Esophagus (tissue), 2 donors: ENCODE data around the gene CHRNA3. TPM values are rescaled to one million over a fixed set of nuclear protein-coding genes. Genes with fewer than 3 reads are reported as not detected.

ENCODE experiments used
- H3K27ac ChIP-seq, 2 donors: one replicate each; pipeline ENCODE4 v1.5.1; 2013; ENCODE audit warnings: low read depth in 2 of 2, mild to moderate bottlenecking in 2 of 2, inconsistent platforms in 1 of 2, low read length in 1 of 2, moderate library complexity in 1 of 2
- H3K27me3 ChIP-seq, 2 donors: one replicate each; pipeline ENCODE4 v1.6.1; 2013; ENCODE audit warnings: low read length in 2 of 2, control low read depth in 1 of 2, mild to moderate bottlenecking in 1 of 2; ENCODE audit not compliant: insufficient read depth in 2 of 2, control insufficient read depth in 1 of 2
- H3K36me3 ChIP-seq, 2 donors: one replicate each; pipeline ENCODE4 v1.6.1; 2013; ENCODE audit warnings: low read length in 1 of 2; ENCODE audit not compliant: control insufficient read depth in 2 of 2, insufficient read depth in 2 of 2
- H3K4me1 ChIP-seq, 2 donors: one replicate each; pipeline ENCODE4 v1.6.1; 2013; ENCODE audit warnings: low read length in 1 of 2; ENCODE audit not compliant: control insufficient read depth in 2 of 2, insufficient read depth in 2 of 2
- H3K4me3 ChIP-seq, 2 donors: one replicate each; pipeline ENCODE4 v1.5.1; 2013; ENCODE audit warnings: low read length in 2 of 2, mild to moderate bottlenecking in 2 of 2, low read depth in 1 of 2, moderate library complexity in 1 of 2
- H3K9me3 ChIP-seq, 2 donors: one replicate each; pipeline ENCODE4 v1.6.1; 2013; ENCODE audit warnings: mild to moderate bottlenecking in 2 of 2, low read depth in 1 of 2, low read length in 1 of 2, moderate library complexity in 1 of 2; ENCODE audit not compliant: control insufficient read depth in 2 of 2, insufficient read depth in 1 of 2
- WGBS, 2 donors: extraction: QIAGEN DNeasy Blood & Tissue Kit; methylation state at CpG; one replicate each; pipeline ENCODE4 v1.1.7; 2013; 5-methylcytosine and 5-hydroxymethylcytosine counted together
- polyA plus RNA-seq, 2 donors: library from polyadenylated mRNA; stranded (reverse); fragments of 200-250 nt; gene quantifications; one replicate each; pipeline ENCODE4 v1.2.3, GENCODE V29; 2013
- donor health status: healthy with polysubstance abuse.
- donor health status: Bipolar disorder and iron deficiency.

CHRNA3 gene
- polyA plus RNA-seq, 2 donors, result 0.07 TPM; not detected in 1

DNA sequence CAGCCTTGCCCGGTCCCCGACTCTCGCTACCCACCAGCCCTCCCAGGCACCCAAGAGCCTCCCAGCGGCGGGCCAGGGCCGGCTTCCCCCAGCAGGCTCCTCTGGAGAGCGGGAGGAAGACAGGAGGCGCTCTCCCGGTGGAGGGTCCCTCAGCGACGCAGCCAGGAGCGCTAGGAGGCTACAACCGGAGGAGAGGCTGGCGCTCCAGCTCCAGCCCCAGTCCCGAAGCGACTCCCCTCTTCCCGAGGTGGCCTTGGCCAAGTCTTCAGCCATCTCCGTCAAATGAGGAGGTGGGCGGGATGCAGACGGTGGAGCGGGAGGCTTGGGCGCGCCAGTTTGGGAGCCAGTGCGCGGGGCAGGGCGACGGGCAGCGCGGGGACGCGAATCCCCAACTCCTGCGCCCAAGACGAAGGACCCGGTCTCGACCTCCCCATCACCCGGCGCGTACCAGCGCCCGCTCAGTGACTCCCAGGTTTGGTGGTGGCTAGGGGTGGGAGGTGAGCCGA, 722 bp downstream of the CHRNA3 start:
- Histone ChIP-seq H3K9me3 (no peaks in the 10 kb centered on the region), H3K36me3 (no peaks in the 10 kb centered on the region), H3K27me3 (peaks cover 0 to 17% of the 10 kb centered on the region in 2 donors), H3K4me3 (peak overlapping the region in 1 of 2 donors; percentile 42), H3K27ac (no peak overlapping the region), H3K4me1 (peaks cover 4 to 8% of the 10 kb centered on the region in 2 donors)
- 2% methylated on average over 40 to 41 of the region's 41 CpGs for WGBS, 2 donors

DNA sequence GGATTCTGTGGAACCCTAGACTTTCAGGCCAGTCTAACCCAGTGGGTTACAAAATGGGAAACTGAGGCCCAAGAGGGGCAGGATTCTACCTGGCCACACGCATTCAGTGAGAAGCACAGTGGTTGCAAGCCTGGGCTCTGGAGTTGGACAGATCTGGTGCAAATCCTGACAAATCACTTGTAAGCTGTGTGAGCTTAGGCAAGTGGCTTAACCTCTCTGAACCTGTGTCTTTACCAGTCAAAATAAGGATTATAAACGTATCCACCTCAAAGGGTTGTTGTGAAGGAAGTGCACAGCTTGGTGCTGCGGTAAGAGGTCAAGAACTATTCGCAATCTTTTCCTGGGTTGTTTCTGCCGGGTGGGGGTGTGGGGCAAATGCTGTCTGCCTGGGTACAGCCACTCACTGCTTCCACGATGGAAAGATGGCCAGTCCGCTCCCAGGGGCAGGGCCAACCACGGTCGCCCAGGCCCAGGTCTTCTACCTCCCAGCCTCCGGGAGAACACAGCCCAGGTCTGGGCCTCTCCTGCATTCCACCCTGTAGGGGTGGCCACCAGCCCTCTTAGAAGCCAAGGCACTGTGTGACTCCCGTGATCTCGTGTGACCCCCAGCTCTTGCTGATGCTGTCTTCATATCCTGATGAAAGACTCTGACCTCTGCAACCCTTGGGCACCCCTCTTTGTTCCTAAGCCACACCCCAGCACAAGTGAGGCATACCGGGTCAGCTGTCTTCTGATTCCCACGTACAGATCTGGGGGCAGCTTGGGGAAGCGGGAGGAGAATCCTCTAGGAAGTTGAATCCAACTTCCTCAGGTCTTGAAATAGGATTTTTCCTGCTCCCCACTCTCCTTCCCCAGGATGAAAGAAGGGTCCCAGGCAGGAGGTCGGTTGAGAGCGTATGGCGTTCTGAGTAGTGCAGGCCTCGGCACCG, 1.5 kb downstream of the CHRNA3 start:
- Histone ChIP-seq H3K27ac (no peak overlapping the region), H3K9me3 (no peaks in the 10 kb centered on the region), H3K4me3 (no peak overlapping the region), H3K27me3 (peaks cover 0 to 17% of the 10 kb centered on the region in 2 donors), H3K4me1 (peaks cover 4 to 8% of the 10 kb centered on the region in 2 donors), H3K36me3 (no peaks in the 10 kb centered on the region)
- WGBS, 2 donors, result 48 to 62% methylated on average over 20 of the region's 20 CpGs

DNA sequence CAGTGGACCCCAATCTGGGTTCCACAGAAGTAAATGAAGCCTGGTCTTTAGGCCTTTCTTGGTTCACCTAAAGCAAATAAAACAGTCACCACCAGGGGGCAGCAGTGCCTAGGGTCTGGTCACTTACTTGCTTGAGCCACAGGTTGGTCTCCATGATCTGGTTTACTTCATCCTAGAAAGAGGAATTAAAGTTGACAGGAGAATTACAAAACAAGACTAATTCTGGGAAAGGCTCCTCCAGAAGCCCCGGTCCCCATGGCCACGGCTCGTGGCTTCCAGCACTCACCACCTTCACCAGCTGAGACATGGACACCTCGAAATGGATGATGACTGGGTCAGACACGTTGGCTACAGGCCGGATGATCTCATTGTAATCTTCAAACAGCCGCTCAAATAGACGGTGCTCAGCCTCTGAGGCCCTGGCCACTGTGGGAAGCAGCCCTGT, 2.3 kb downstream of the CHRNA3 start:
- Histone ChIP-seq H3K4me1 (peaks cover 4 to 6% of the 10 kb centered on the region in 2 donors), H3K27me3 (peaks cover 0 to 17% of the 10 kb centered on the region in 2 donors), H3K36me3 (no peaks in the 10 kb centered on the region), H3K27ac (no peak overlapping the region), H3K9me3 (no peaks in the 10 kb centered on the region), H3K4me3 (no peak overlapping the region)
- 15 to 16% methylated on average over 8 of the region's 8 CpGs for WGBS, 2 donors

DNA sequence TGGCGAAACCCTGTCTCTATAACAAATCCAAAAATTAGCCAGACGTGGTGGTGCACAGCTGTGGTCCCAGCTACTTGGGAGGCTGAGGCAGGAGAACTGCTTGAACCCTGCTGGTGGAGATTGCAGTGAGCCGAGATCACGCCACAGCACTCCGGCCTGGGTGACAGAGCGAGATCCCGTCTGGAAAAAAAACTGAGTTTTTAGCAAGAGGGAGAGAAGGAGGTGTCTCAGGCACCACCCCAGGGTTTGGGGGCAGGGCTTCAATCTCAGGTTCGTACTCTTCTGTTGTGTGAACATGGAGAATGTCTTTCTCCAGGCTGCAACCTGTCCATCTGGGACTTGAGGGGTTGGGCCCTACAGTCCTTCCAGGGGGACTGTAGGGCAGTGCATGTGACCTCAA, 2.7 kb downstream of the CHRNA3 start:
- Histone ChIP-seq H3K4me1 (peaks cover 4 to 6% of the 10 kb centered on the region in 2 donors), H3K4me3 (no peak overlapping the region), H3K27ac (no peak overlapping the region), H3K27me3 (peaks cover 0 to 17% of the 10 kb centered on the region in 2 donors), H3K9me3 (no peaks in the 10 kb centered on the region), H3K36me3 (no peaks in the 10 kb centered on the region)
- WGBS, 2 donors, result 81 to 88% methylated on average over 8 of the region's 8 CpGs

DNA sequence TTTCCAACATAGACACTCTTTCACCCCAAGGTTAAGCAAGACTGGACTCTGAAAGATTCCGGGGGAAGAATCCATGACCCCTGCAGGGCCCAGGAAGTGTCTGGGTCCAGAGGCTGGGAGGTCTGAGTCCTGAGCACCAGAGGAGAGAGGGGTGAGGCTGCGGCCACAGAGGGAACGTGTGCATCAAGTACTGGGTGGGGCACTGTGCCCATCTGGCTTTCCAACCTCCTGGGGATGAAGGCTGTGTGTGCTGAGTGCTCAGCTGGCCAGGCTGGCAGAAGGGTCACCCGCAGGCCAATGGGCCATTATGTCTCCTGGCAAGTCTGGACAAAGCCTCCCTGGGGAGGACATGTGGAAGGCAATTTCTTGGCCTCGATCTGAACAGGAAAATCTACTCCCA, 3.3 kb downstream of the CHRNA3 start:
- 76 to 79% methylated on average over 5 of the region's 5 CpGs for WGBS, 2 donors
- Histone ChIP-seq H3K4me3 (no peak overlapping the region), H3K27ac (no peak overlapping the region), H3K36me3 (no peaks in the 10 kb centered on the region), H3K9me3 (no peaks in the 10 kb centered on the region), H3K27me3 (peaks cover 0 to 17% of the 10 kb centered on the region in 2 donors), H3K4me1 (peaks cover 4 to 6% of the 10 kb centered on the region in 2 donors)

DNA sequence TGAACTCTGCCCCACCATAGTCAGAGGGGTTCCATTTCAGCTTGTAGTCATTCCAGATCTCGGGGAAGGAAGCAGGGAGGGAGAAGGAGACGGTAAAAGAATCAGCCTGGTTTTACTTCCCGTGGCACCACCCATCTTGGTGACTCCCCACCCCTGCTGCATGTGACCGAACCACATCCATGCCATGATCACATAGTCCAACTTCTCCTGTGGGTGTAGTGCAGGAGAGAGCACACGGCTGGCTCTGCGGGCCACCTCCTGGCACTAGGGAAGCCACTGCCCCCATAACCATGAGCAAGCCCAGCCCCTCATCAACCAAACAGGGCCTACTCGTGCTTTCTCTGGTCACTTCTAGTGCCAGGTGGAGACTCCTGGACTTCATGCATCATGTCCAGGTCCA, 3.7 kb downstream of the CHRNA3 start:
- 66 to 72% methylated on average over 7 of the region's 7 CpGs for WGBS, 2 donors

DNA sequence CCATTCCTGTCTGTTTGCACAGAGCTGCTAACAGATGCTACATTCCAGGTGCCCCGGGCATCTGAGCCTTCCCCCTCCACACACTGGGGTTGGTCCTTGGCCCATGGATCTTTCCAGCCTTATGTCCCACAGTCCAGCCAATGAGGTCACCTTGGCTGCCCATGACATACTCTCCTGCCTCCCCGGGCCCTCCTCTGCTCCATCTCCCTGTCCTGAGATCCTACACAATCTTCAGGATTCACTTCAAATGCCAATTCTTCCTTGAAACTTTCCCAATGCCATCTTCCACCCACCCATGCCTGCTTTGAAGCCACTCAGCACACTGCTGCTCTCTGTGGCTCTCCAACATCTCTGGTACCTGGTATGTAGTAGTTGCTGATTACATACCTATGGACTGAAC, 4.3 kb downstream of the CHRNA3 start:
- Histone ChIP-seq H3K4me1 (peaks cover 4 to 6% of the 10 kb centered on the region in 2 donors), H3K9me3 (no peaks in the 10 kb centered on the region), H3K36me3 (no peaks in the 10 kb centered on the region), H3K27ac (no peak overlapping the region), H3K4me3 (no peak overlapping the region), H3K27me3 (peaks cover 0 to 17% of the 10 kb centered on the region in 2 donors)
- 87 to 88% methylated on average over 2 of the region's 2 CpGs for WGBS, 2 donors

More for the DNA sequence above, 3.7 kb downstream of the CHRNA3 start:
- H3K9me3 ChIP-seq, result no peaks in the 10 kb centered on the region
- no peak overlapping the region for H3K4me3 ChIP-seq
- peaks cover 0 to 17% of the 10 kb centered on the region in 2 donors for H3K27me3 ChIP-seq
- no peak overlapping the region for H3K27ac ChIP-seq
- no peaks in the 10 kb centered on the region for H3K36me3 ChIP-seq
- H3K4me1 ChIP-seq, result peaks cover 4 to 6% of the 10 kb centered on the region in 2 donors

DNA sequence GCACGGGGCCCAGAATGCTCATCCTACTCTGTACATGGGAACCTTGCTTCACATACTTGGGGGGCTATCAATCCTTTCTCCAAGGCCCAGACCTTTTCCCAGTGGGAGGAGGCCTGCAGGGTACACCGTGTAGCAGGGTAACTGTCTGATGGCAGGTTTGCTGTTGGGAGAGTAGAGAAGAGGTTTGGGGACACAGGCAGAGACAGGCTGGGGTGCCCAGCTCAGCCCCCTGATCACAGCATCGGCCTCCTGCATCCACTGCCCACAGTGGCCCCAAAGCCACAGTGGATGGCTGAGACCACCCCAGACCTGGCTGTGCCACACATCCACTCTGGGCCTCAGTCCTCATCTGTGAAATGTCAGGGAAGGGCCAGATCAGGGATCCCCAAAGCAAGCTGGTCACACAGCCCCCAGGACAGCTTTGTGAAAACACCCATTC, 5.6 kb downstream of the CHRNA3 start:
- H3K9me3 ChIP-seq, result no peaks in the 10 kb centered on the region
- no peak overlapping the region for H3K4me3 ChIP-seq
- WGBS, 2 donors, result 75 to 88% methylated on average over 3 of the region's 3 CpGs
- H3K36me3 ChIP-seq, result no peaks in the 10 kb centered on the region
- H3K27ac ChIP-seq, result no peak overlapping the region
- peaks cover 0 to 11% of the 10 kb centered on the region in 2 donors for H3K27me3 ChIP-seq
- H3K4me1 ChIP-seq, result peaks cover 0 to 5% of the 10 kb centered on the region in 2 donors

DNA sequence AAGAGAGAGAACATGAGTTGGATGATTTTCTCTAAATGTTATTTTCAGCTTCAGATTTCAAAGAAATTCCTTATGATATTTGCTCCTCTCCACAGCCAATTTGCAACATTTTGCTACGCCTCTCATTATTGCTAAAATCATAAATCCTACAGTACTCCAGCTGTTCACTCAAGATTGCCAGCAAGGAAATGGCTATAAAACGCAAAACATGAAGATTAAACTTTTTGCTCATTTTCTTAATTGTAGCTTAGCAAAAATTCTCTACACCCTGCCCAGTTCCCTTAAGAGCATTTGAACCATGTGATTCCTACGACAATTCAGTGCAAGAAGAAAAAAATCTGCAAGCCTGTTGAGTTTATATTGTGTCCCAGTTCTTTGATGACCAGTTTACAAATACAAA, 6.8 kb downstream of the CHRNA3 start:
- no peaks in the 10 kb centered on the region for H3K36me3 ChIP-seq
- no peak overlapping the region for H3K4me3 ChIP-seq
- WGBS, 2 donors, result 54 to 63% methylated on average over 3 of the region's 3 CpGs
- no peak overlapping the region for H3K27ac ChIP-seq
- H3K27me3 ChIP-seq, result no peaks in the 10 kb centered on the region
- no peaks in the 10 kb centered on the region for H3K4me1 ChIP-seq
- H3K9me3 ChIP-seq, result no peaks in the 10 kb centered on the region
